IMR-90 (cell line): ENCODE measurements around the gene EXOC6B. TPM values are rescaled to one million over a fixed set of nuclear protein-coding genes. Genes with fewer than 3 reads are reported as not detected.
A peak's percentile ranks its signal among the peaks of the same experiment; 100 is the strongest.

Source experiments
- ATAC-seq: fragments of 200-7000 bp; cut with Tn5 transposase; 2 replicates; pipeline ENCODE4 v1.9.1; 2020; ENCODE audit warnings: low read depth, mild to moderate bottlenecking, moderate library complexity
- BruUV-seq: library from RNA; stranded (reverse); fragments of 400-500 nt; replicated peaks from 2 replicates; lab custom pipeline; 2021; lab: Mats Ljungman, UMichigan
- CTCF ChIA-PET: fragments of 300-600 bp; formaldehyde crosslinking; extraction: SDS; loops from one replicate; lab custom pipeline; 2021; ENCODE audit warnings: antibody characterized with exemption; lab: Yijun Ruan, JAX
- POLR2A ChIA-PET: fragments of 300-600 bp; sonication (Branson Sonifier 250); formaldehyde crosslinking; loops from one replicate; lab custom pipeline; 2022; ENCODE audit warnings: antibody characterized with exemption; ENCODE audit not compliant: unreplicated experiment; lab: Charles Lee
- DNase-seq: peaks from one replicate; pipeline ENCODE4 v3.0.0; 2013
- H2AFZ ChIP-seq: replicated peaks from 2 replicates; pipeline ENCODE3; 2013; ENCODE audit warnings: low read length, mild to moderate bottlenecking; ENCODE audit not compliant: poor library complexity
- H2AK5ac ChIP-seq: 2 replicates; pipeline ENCODE4 v1.6.1; 2013; ENCODE audit warnings: low read depth, low read length, inconsistent platforms
- H2AK9ac ChIP-seq: replicated peaks from 2 replicates; pipeline ENCODE3; 2013; ENCODE audit warnings: mild to moderate bottlenecking, low read depth, low read length, moderate library complexity; ENCODE audit not compliant: poor library complexity
- H2BK120ac ChIP-seq: 2 replicates; pipeline ENCODE4 v1.6.1; 2013; ENCODE audit warnings: low read depth, low read length, inconsistent platforms
- H2BK15ac ChIP-seq: 3 replicates; pipeline ENCODE4 v1.6.1; 2013; ENCODE audit warnings: low read depth, low read length, inconsistent platforms
- H2BK20ac ChIP-seq: 2 replicates; pipeline ENCODE4 v1.6.1; 2013; ENCODE audit warnings: low read depth, mild to moderate bottlenecking, inconsistent platforms, low read length, moderate library complexity
- H2BK5ac ChIP-seq: 2 replicates; pipeline ENCODE4 v1.6.1; 2013; ENCODE audit warnings: mild to moderate bottlenecking, low read depth, low read length, inconsistent platforms; ENCODE audit not compliant: poor library complexity, severe bottlenecking
- H3K14ac ChIP-seq: replicated peaks from 2 replicates; pipeline ENCODE4 v1.6.1; 2013; ENCODE audit warnings: low read depth, low read length, inconsistent platforms
- H3K18ac ChIP-seq: 2 replicates; pipeline ENCODE4 v1.6.1; 2013; ENCODE audit warnings: low read depth, low read length, control low read depth
- H3K23ac ChIP-seq: 2 replicates; pipeline ENCODE4 v1.6.1; 2013; ENCODE audit warnings: low read depth, low read length, inconsistent platforms
- H3K27ac ChIP-seq: 2 replicates; pipeline ENCODE4 v1.5.1; 2013; ENCODE audit warnings: mild to moderate bottlenecking, control low read depth, low read length; ENCODE audit not compliant: insufficient read depth
- H3K27me3 ChIP-seq: 2 replicates; pipeline ENCODE4 v1.6.1; 2013; ENCODE audit warnings: low read length; ENCODE audit not compliant: control insufficient read depth, insufficient read depth
- H3K36me3 ChIP-seq: 2 replicates; pipeline ENCODE4 v1.6.1; 2013; ENCODE audit warnings: low read length, mixed read lengths; ENCODE audit not compliant: control insufficient read depth, insufficient read depth
- H3K4ac ChIP-seq: 2 replicates; pipeline ENCODE4 v1.6.1; 2013; ENCODE audit warnings: low read depth, low read length, inconsistent platforms
- H3K4me1 ChIP-seq: 2 replicates; pipeline ENCODE4 v1.6.1; 2013; ENCODE audit warnings: low read length, mixed read lengths; ENCODE audit not compliant: control insufficient read depth, insufficient read depth
- H3K4me2 ChIP-seq: 2 replicates; pipeline ENCODE4 v1.6.1; 2013; ENCODE audit warnings: low read depth, mild to moderate bottlenecking, control low read depth, low read length, moderate library complexity
- H3K4me3 ChIP-seq: 2 replicates; pipeline ENCODE4 v1.5.1; 2013; ENCODE audit warnings: low read depth, mild to moderate bottlenecking, control low read depth, low read length, moderate library complexity; ENCODE audit not compliant: insufficient read depth
- H3K56ac ChIP-seq: 2 replicates; pipeline ENCODE4 v1.6.1; 2013; ENCODE audit warnings: low read length, inconsistent platforms; ENCODE audit not compliant: insufficient read depth; ENCODE audit errors: extremely low read depth
- H3K79me1 ChIP-seq, 2 experiments: 2 replicates each; pipeline ENCODE4 v1.6.1; 2013; ENCODE audit warnings: low read length in 2 of 2, inconsistent platforms in 1 of 2, low read depth in 1 of 2
- H3K9ac ChIP-seq: 2 replicates; pipeline ENCODE4 v1.6.1; 2013; ENCODE audit warnings: low read depth, low read length, control low read depth
- H3K9me1 ChIP-seq: 2 replicates; pipeline ENCODE4 v1.6.1; 2013; ENCODE audit warnings: low read length, inconsistent platforms; ENCODE audit not compliant: insufficient read depth
- H3K9me3 ChIP-seq: 2 replicates; pipeline ENCODE4 v1.6.1; 2013; ENCODE audit warnings: low read length; ENCODE audit not compliant: control insufficient read depth, insufficient read depth
- H4K20me1 ChIP-seq: 2 replicates; pipeline ENCODE4 v1.6.1; 2013; ENCODE audit warnings: low read length, inconsistent platforms; ENCODE audit not compliant: insufficient read depth
- H4K5ac ChIP-seq: 2 replicates; pipeline ENCODE4 v1.6.1; 2013; ENCODE audit warnings: mild to moderate bottlenecking, low read depth, low read length, control low read depth
- H4K8ac ChIP-seq, 2 experiments: 2 replicates each; pipeline ENCODE4 v1.6.1; 2013; ENCODE audit warnings: low read depth in 2 of 2, low read length in 2 of 2, control low read depth in 1 of 2, inconsistent platforms in 1 of 2
- H4K91ac ChIP-seq: 2 replicates; pipeline ENCODE4 v1.6.1; 2013; ENCODE audit warnings: low read depth, low read length, inconsistent platforms; ENCODE audit not compliant: insufficient read depth
- RAD21 ChIP-seq: IDR thresholded peaks from 2 replicates; pipeline ENCODE4 v1.6.1; 2012; ENCODE audit warnings: low read length, improper control_type of control experiment
- RCOR1 ChIP-seq: IDR thresholded peaks from 2 replicates; pipeline ENCODE4 v1.6.1; 2012; ENCODE audit warnings: mild to moderate bottlenecking, low read length, improper control_type of control experiment; ENCODE audit not compliant: insufficient replicate concordance
- SMC3 ChIP-seq: fragments of 150-350 bp; IDR thresholded peaks from 2 replicates; pipeline ENCODE4 v1.6.1; 2016; ENCODE audit warnings: low read depth, mild to moderate bottlenecking, antibody characterized with exemption, low read length, moderate library complexity
- whole genome bisulfite sequencing, 2 experiments: methylation state at CpG; one replicate each; pipeline versions ENCODE4 v1.1.5 to v1.1.7; 2013; ENCODE audit warnings: missing lambda C conversion rate in 2 of 2; ENCODE audit not compliant: insufficient read length in 1 of 2; ENCODE audit errors: extremely low coverage in 2 of 2; 5-methylcytosine and 5-hydroxymethylcytosine counted together
- dilution Hi-C: fragments of 300-500 bp; cut with HindIII; formaldehyde crosslinking; loops from one replicate; pipeline ENCODE4 v1.14.3; 2018; ENCODE audit warnings: low sequenced_read_pairs; ENCODE audit not compliant: unreplicated experiment
- in situ Hi-C: fragments of 300-500 bp; cut with MboI; formaldehyde crosslinking; loops from 3 replicates; pipeline ENCODE4 v1.14.3; 2019; ENCODE audit warnings: low sequenced_read_pairs, inconsistent platforms, mixed read lengths
- intact Hi-C: fragments of 100-400 bp; cut with micrococcal nuclease; formaldehyde crosslinking; loops from 2 replicates; pipeline ENCODE4 v1.10.0; 2022
- polyA plus RNA-seq, 3 experiments: library from polyadenylated mRNA; depleted of rRNA; stranded (reverse); fragments of >200 nt; gene quantifications; 2 replicates each; pipeline ENCODE4 v1.2.3, GENCODE V29; 2012; ENCODE audit warnings: low replicate concordance in 1 of 3
- total RNA-seq: library from RNA; depleted of rRNA; stranded (reverse); fragments of >200 nt; gene quantifications from 2 replicates; pipeline ENCODE4 v1.2.3, GENCODE V29; 2012
- TF ChIP-seq, protein P1 (sequence below): conservative IDR thresholded peaks from 2 replicates; pipeline ENCODE4 v1.5.1; 2012; ENCODE audit warnings: mild to moderate bottlenecking, low read depth, low read length, improper control_type of control experiment
- TF ChIP-seq, protein P2 (sequence below): fragments of 150-350 bp; IDR thresholded peaks from 2 replicates; pipeline ENCODE4 v1.6.1; 2016; ENCODE audit warnings: low read depth, mild to moderate bottlenecking, low read length, moderate library complexity, borderline replicate concordance

EXOC6B gene
- total and polyA plus RNA-seq, 2 of the 4 experiments (the other 2 are of a cell fraction), result 10.2 to 29.4 TPM

DNA sequence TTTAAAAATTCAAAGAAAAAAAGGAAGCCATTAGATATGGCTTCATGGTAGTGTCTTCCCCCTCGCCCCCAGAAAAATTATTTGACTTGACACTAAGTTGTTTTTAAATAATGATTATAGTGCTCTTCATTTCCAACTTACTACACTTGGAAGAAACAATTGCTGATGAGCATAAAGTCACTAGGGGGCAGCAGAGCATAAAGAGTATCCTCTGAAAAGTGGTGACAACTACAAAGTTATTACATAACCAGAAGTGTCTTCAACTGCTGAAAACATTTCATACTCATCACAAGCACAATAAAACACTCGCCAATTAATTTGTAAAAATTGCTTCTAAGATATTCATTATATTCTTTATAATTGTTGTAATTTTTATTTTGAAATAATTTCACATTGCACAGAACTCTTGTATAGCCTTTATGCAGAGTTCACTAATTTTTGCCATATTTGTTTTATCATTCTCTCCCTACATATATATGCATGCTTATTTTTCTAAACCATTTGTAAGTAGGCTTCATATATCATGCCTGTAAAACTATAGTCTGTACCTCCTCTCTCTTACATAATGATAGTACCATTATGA lies 54.9 kb downstream of the EXOC6B start:
- no peak overlapping the region for H4K8ac ChIP-seq
- peaks cover 10 to 12% of the 10 kb centered on the region in 2 experiments for H3K79me1 ChIP-seq
- no peak overlapping the region for H3K14ac ChIP-seq
- DNase-seq, result peak; percentile 74
- no peak overlapping the region for H3K56ac ChIP-seq
- no peaks in the 10 kb centered on the region for H3K9me3 ChIP-seq
- peaks cover 12% of the 10 kb centered on the region; the same call in 1 of the 2 replicates for H4K20me1 ChIP-seq
- H3K9ac ChIP-seq, result no peak overlapping the region
- no peak overlapping the region for H3K4me2 ChIP-seq
- H2BK20ac ChIP-seq, result no peak overlapping the region
- no peaks in the 10 kb centered on the region for H3K36me3 ChIP-seq
- intact Hi-C loops (loop anchor here (1.0 kb wide), 2 partner anchors 88 to 116 kb away; partner anchors contain the start of gene SPR), dilution Hi-C loops (no loop called here), in situ Hi-C loops (no loop called here)
- ATAC-seq, result no peak
- H3K27me3 ChIP-seq, result no peaks in the 10 kb centered on the region
- no TSS peak for BruUV-seq
- no peak overlapping the region for H2BK120ac ChIP-seq
- H3K9me1 ChIP-seq, result no peaks in the 10 kb centered on the region; the same call in 1 of the 2 replicates
- ChIA-PET CTCF (interaction anchor here (2.3 kb wide), 1 partner anchor 92 kb away, joined by 7 read pairs; no protein-coding TSS in a partner anchor), POLR2A (no interaction called here)
- no peak overlapping the region for H3K4me3 ChIP-seq
- no peak overlapping the region for H2AK9ac ChIP-seq
- TF ChIP-seq, protein P1, sequence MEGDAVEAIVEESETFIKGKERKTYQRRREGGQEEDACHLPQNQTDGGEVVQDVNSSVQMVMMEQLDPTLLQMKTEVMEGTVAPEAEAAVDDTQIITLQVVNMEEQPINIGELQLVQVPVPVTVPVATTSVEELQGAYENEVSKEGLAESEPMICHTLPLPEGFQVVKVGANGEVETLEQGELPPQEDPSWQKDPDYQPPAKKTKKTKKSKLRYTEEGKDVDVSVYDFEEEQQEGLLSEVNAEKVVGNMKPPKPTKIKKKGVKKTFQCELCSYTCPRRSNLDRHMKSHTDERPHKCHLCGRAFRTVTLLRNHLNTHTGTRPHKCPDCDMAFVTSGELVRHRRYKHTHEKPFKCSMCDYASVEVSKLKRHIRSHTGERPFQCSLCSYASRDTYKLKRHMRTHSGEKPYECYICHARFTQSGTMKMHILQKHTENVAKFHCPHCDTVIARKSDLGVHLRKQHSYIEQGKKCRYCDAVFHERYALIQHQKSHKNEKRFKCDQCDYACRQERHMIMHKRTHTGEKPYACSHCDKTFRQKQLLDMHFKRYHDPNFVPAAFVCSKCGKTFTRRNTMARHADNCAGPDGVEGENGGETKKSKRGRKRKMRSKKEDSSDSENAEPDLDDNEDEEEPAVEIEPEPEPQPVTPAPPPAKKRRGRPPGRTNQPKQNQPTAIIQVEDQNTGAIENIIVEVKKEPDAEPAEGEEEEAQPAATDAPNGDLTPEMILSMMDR, result peak; percentile 92
- TF ChIP-seq, protein P2, sequence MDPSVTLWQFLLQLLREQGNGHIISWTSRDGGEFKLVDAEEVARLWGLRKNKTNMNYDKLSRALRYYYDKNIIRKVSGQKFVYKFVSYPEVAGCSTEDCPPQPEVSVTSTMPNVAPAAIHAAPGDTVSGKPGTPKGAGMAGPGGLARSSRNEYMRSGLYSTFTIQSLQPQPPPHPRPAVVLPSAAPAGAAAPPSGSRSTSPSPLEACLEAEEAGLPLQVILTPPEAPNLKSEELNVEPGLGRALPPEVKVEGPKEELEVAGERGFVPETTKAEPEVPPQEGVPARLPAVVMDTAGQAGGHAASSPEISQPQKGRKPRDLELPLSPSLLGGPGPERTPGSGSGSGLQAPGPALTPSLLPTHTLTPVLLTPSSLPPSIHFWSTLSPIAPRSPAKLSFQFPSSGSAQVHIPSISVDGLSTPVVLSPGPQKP, result no peak
- TF ChIP-seq RAD21, result peak; percentile 94
- no peak for TF ChIP-seq RCOR1
- TF ChIP-seq SMC3, result peak; percentile 92
- H3K4me1 ChIP-seq, result no peaks in the 10 kb centered on the region
- no peak overlapping the region for H4K5ac ChIP-seq
- no CpG with 5 or more reads among the region's 2 CpGs for WGBS, 2 experiments
- no peak overlapping the region for H2AK5ac ChIP-seq
- H3K23ac ChIP-seq, result no peak overlapping the region
- H3K4ac ChIP-seq, result no peak overlapping the region
- no peak overlapping the region for H2BK5ac ChIP-seq
- no peak overlapping the region for H3K18ac ChIP-seq
- no peak overlapping the region for H2AFZ ChIP-seq
- no peak overlapping the region for H4K91ac ChIP-seq
- no peak overlapping the region for H3K27ac ChIP-seq
- H2BK15ac ChIP-seq, result no peak overlapping the region
